NCI-H2081 (cell line): ENCODE measurements around the gene KCNQ1OT1.

Source experiments
- DNase-seq, 2 experiments: peaks; one replicate each; lab custom pipeline; 2025; lab: John Stamatoyannopoulos, UW

KCNQ1OT1 gene

GRCh38 chr11:2721210-2721916 lies 21.6 kb upstream of the KCNQ1OT1 start:
- DNase-seq = no peak

- DNase-seq = no peak
These were observed 20.2 kb upstream of the KCNQ1OT1 start for GRCh38 chr11:2719831-2720590.

- DNase-seq = no peak
These were observed 19.1 kb upstream of the KCNQ1OT1 start for GRCh38 chr11:2718817-2719438.

DNA sequence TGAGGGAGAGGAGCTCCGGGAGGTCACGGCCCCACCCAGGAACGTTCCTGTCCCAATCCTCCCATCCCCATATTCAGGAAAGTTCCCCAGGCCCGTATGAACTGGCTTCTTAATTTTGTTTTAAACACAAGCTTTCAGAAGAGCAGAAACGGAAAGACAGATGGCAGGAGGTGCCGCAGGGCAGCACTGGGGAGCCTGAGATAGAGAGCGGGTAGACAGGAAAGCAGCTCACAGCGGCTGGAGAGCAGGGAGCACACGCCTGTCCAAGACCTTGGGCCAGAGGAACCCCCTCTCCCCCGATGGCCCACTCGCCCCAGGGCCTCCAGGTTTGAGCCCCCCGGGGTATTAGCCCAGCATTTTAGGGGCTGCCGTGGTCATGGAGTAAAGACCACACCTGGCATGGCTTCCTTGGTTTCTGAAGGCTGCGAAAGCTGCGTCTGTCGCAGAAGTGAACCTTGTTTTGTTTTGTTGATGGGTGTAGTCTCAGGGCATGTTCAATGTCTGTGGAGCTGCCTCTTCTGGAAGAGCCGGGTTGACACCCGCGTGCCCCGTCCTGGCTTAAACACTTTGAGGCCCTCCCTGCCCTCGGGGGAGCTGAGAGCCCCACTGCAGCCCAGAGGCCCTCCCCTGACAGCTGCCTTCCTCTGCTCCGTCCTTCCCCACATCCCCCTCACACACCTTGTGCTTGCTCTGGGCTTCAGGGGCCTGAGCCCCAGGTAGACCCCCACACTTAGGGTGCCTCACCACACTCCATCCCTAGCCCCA lies 17.9 kb upstream of the KCNQ1OT1 start:
- no peak for DNase-seq

DNA sequence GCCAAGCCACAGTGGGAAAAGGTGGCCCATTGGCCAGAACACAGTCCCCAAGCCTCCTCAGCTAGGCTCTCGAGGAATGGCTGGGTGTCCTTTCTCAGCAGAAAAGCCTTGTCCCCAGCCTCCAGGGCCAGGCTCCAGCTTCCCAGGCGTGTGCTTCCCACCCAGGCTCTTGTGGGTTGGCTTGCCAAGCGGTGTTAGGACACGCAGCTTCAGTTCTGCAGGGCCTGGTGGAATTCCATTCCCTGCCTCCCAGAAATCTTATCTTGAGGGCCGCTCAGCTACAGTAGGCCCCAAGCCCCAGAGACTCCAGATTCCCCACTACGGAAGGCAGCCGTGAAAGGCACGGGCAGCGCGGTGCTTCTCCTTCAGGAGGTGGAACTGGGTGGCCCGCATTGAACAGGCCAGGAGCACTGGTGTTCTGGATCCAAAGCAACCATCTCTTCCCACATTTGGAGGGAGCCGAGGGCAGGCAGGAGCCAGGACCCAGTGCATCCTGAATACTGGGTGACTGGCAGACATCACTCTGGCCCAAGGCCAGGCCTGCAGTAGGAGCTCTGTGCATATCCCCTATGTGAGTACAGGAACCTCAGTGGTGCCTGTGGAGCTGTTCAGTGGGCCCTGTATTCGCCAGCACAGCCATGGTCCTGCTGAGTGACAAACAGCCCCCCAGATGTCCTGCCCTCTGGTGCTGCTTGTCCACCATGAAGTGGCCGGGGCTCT lies 16.7 kb upstream of the KCNQ1OT1 start:
- no peak for DNase-seq

DNA sequence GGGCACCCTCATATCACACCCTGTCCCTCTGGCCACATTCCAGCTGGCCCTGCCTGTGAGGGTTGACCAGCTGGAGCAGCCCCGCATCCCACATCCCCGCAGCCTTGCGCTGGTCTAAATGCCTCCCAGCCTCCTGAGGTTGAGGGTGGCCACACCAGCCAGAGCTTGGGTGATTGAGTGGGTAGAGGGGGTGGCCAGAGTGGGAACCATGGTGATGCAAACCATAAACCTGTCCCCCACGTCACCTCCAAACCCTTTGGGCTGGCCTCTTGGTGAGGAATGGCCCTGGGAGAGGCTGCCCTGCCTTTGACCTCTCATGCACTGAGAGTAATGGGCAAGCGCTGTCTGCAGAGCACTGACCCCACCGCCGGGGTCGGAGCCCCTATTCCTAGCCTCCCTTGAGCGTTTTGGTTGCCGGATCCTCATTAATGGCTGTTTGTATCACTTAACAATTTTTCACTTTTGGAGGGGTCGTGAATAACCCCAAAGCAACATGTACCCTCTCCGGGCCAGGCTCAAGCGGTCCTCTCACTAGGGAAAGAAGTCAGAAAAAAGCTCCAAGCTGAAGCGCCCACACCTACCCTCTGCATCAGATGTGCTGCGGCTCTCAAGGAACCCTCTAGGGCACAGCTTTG lies 16.0 kb upstream of the KCNQ1OT1 start:
- no peak for DNase-seq

GRCh38 chr11:2714871-2715270 lies 15.1 kb upstream of the KCNQ1OT1 start:
- no peak for DNase-seq

- no peak for DNase-seq
These were observed 14.6 kb upstream of the KCNQ1OT1 start for GRCh38 chr11:2714463-2714800.

DNA sequence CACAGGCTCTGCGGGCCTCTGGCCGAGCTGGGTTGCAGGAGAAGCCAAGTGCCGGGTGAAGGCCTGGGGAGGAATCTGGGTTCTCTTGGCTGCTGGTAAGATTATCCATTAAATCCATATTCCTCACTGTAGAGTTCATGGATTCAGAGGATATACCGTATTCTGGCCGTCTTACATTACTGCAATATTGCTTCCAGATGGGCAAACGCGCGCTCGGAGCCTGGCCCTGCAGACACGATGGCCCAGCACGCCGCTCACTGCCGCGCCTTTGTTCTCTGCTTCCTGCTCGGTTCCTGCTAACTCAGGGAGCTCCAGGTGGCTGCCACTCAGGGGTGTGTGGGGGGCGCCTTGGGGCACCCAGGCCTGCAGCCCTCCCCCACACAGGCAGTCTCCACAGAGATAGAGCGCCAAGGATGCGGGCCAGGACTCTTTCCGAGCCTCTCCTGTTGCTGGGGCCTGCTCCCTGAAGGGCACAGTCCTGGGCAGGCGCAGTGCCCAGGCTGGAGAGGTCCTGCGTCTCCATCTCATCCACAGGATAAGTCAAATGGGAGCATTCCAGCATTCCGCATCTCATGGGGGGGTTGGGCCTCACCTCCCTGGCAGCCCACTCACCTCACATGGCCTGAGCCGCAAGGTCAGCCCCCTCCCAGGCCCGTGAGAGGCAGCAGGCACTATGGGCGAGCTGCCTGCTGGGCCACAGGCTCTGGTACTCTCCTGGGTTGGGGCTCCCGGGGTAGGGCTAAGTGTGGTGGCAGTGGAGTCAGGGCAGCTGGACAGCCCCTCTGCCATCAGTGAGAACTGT lies 14.1 kb upstream of the KCNQ1OT1 start:
- no peak for DNase-seq

GRCh38 chr11:2713094-2713493 lies 13.3 kb upstream of the KCNQ1OT1 start:
- no peak for DNase-seq

GRCh38 chr11:2711161-2711560 lies 11.4 kb upstream of the KCNQ1OT1 start:
- DNase-seq = no peak

GRCh38 chr11:2709429-2709828 lies 9.6 kb upstream of the KCNQ1OT1 start:
- no peak for DNase-seq

- no peak for DNase-seq
These were observed 9.0 kb upstream of the KCNQ1OT1 start for GRCh38 chr11:2708757-2709281.

- DNase-seq = no peak
These were observed 8.4 kb upstream of the KCNQ1OT1 start for GRCh38 chr11:2708151-2708581.

DNA sequence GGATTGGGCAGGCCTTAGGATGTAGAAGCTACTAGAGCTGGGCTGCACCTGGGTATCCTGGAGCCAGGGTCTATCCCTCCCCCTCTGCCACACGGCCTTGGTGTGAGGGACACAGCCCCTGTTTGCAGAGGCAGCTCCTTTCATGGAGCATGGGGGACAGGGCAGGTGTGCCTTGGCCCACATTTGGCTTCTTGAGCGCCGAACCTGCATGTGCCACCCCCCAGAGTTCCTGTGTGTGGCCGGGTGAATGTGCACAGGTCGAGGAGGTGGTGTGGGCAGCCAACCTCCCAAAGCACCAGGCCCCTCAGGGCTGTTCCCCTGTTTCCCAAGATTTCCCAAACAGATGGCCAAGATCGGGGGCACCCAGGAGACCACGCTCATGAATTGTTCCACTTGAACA lies 7.9 kb upstream of the KCNQ1OT1 start:
- no peak for DNase-seq

DNA sequence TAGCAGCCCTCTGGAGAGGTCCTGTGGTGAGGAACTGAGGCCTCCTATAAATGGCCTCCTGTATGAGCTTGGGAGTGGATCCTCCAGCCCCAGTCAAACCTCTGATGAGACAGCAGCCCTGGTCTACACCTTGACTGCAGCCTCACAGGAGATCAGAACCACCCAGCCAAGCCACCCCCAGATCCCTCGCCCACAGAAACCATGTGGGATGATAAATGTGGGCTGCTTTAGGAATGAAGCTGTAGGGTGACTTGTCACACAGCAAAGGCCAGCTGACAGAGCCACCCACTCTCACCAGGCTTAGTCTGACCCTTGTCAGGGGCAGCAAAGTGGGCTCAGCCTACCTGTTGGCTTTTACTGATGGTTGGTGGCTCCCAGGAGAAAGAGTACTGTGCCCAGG lies 6.5 kb upstream of the KCNQ1OT1 start:
- no peak for DNase-seq

- peak in 1 of 2 experiments; percentile 46 for DNase-seq
These were observed 5.3 kb upstream of the KCNQ1OT1 start for GRCh38 chr11:2704896-2705606.

DNA sequence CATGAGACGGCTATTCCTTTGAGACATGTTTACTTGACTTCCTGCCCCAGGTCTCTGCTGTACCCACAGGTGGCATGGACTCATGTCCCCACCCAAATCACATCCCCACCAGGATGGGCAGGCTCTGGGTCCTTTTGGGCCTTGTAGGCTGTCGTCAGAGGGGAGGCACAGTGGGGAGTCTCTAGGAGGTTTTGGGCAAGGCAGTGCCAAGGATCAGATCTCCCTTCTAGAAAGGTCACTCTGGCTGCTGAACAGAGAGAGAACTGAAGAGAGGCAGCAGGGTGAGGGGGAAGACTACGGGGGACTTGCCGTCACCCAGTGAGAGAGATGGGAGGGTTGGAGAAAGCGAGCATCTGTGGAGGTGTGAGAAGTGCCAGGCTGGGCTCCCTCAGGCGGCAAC lies 4.6 kb upstream of the KCNQ1OT1 start:
- no peak for DNase-seq

- DNase-seq = no peak
These were observed 3.8 kb upstream of the KCNQ1OT1 start for GRCh38 chr11:2703363-2704141.
